ENCODE data around the gene IRF2BP2. TPM values are rescaled to one million over a fixed set of nuclear protein-coding genes. Genes with fewer than 3 reads are reported as not detected.

The IRF2BP2 gene
- total and polyA plus RNA-seq, 2 donors (not counting 1 experiment from before 2014, with no cell fraction given) = 17.8 to 71.8 TPM

GRCh38 chr1:234599617-234600417 lies 10.2 kb downstream of the IRF2BP2 start:
- Histone ChIP-seq H3K27ac (ENCODE audit: insufficient read depth, low read length) (peak overlapping the region; percentile 94), H3K79me2 (ENCODE audit: control insufficient read depth, insufficient read depth, low read length) (peaks cover 23% of the 10 kb centered on the region), H4K20me1 (ENCODE audit: control insufficient read depth, extremely low read depth, insufficient read depth, low read length) (no peaks in the 10 kb centered on the region), H3K36me3 (ENCODE audit: control insufficient read depth, insufficient read depth, low read length) (no peaks in the 10 kb centered on the region), H3K27me3 (ENCODE audit: control insufficient read depth, insufficient read depth, low read length) (no peaks in the 10 kb centered on the region), H3K4me1 (ENCODE audit: control insufficient read depth, extremely low read depth, insufficient read depth, low read length) (peaks cover 23% of the 10 kb centered on the region), H3K9ac (ENCODE audit: insufficient read depth, low read length) (peak overlapping the region; percentile 86), H3K4me3 (replicated peaks in 1 of 4; ENCODE audit: control extremely low read depth in 1 of 4, insufficient read depth in 1 of 4, low read depth in 3 of 4, low read length in 4 of 4) (peak overlapping the region; percentile 46 to 66 (median 60)), H3K4me2 (ENCODE audit: extremely low read depth, insufficient read depth, low read length) (peak overlapping the region; percentile 92), H2AFZ (ENCODE audit: low read length) (no peak overlapping the region), H3K9me3 (ENCODE audit: control insufficient read depth, insufficient read depth, low read depth, low read length) (no peaks in the 10 kb centered on the region)
- DNase-seq (ENCODE audit: low read depth in 2 of 2) = peak; percentile 87 to 89
- TF ChIP-seq CTCF (conservative IDR thresholded peaks at IDR 0.05 in 1 of 2, IDR thresholded peaks at IDR 0.05 in 1 of 2; ENCODE audit: low read depth in 1 of 2, low read length in 2 of 2) = peak in 1 of 2 donors; percentile 6
- no peak for TF ChIP-seq EZH2 (IDR thresholded peaks at IDR 0.05; ENCODE audit: low read length, missing control alignments)

- H3K36me3 ChIP-seq (ENCODE audit: control insufficient read depth, insufficient read depth, low read length) = no peaks in the 10 kb centered on the region
- no peaks in the 10 kb centered on the region for H4K20me1 ChIP-seq (ENCODE audit: control insufficient read depth, extremely low read depth, insufficient read depth, low read length)
- H2AFZ ChIP-seq (ENCODE audit: low read length) = no peak overlapping the region
- peaks cover 23% of the 10 kb centered on the region for H3K4me1 ChIP-seq (ENCODE audit: control insufficient read depth, extremely low read depth, insufficient read depth, low read length)
- H3K27ac ChIP-seq (ENCODE audit: insufficient read depth, low read length) = peak overlapping the region; percentile 91
- peak overlapping the region; percentile 46 to 66 (median 60) for H3K4me3 ChIP-seq (replicated peaks in 1 of 4; ENCODE audit: control extremely low read depth in 1 of 4, insufficient read depth in 1 of 4, low read depth in 3 of 4, low read length in 4 of 4)
- peak overlapping the region; percentile 86 for H3K9ac ChIP-seq (ENCODE audit: insufficient read depth, low read length)
- H3K79me2 ChIP-seq (ENCODE audit: control insufficient read depth, insufficient read depth, low read length) = peaks cover 16% of the 10 kb centered on the region
- H3K4me2 ChIP-seq (ENCODE audit: extremely low read depth, insufficient read depth, low read length) = peak overlapping the region; percentile 92
- TF ChIP-seq CTCF (conservative IDR thresholded peaks at IDR 0.05 in 1 of 2, IDR thresholded peaks at IDR 0.05 in 1 of 2; ENCODE audit: low read depth in 1 of 2, low read length in 2 of 2) = no peak
- no peak for TF ChIP-seq EZH2 (IDR thresholded peaks at IDR 0.05; ENCODE audit: low read length, missing control alignments)
- H3K9me3 ChIP-seq (ENCODE audit: control insufficient read depth, insufficient read depth, low read depth, low read length) = no peaks in the 10 kb centered on the region
- no peak for DNase-seq (ENCODE audit: low read depth in 2 of 2)
- H3K27me3 ChIP-seq (ENCODE audit: control insufficient read depth, insufficient read depth, low read length) = no peaks in the 10 kb centered on the region
Observed at GRCh38 chr1:234598974-234599616, 10.9 kb downstream of the IRF2BP2 start.

GRCh38 chr1:234597894-234598293 lies 12.1 kb downstream of the IRF2BP2 start:
- H3K4me3 ChIP-seq (replicated peaks in 1 of 4; ENCODE audit: control extremely low read depth in 1 of 4, insufficient read depth in 1 of 4, low read depth in 3 of 4, low read length in 4 of 4) = no peak overlapping the region
- peak; percentile 47 to 73 for DNase-seq (ENCODE audit: low read depth in 2 of 2)
- no peak overlapping the region for H3K4me2 ChIP-seq (ENCODE audit: extremely low read depth, insufficient read depth, low read length)
- H3K9ac ChIP-seq (ENCODE audit: insufficient read depth, low read length) = no peak overlapping the region
- TF ChIP-seq EZH2 (IDR thresholded peaks at IDR 0.05; ENCODE audit: low read length, missing control alignments) (no peak), CTCF (conservative IDR thresholded peaks at IDR 0.05 in 1 of 2, IDR thresholded peaks at IDR 0.05 in 1 of 2; ENCODE audit: low read depth in 1 of 2, low read length in 2 of 2) (peak; percentile 69 to 81)
- H3K36me3 ChIP-seq (ENCODE audit: control insufficient read depth, insufficient read depth, low read length) = no peaks in the 10 kb centered on the region
- no peak overlapping the region for H3K27ac ChIP-seq (ENCODE audit: insufficient read depth, low read length)
- no peaks in the 10 kb centered on the region for H3K9me3 ChIP-seq (ENCODE audit: control insufficient read depth, insufficient read depth, low read depth, low read length)
- H2AFZ ChIP-seq (ENCODE audit: low read length) = no peak overlapping the region
- H3K27me3 ChIP-seq (ENCODE audit: control insufficient read depth, insufficient read depth, low read length) = no peaks in the 10 kb centered on the region
- H4K20me1 ChIP-seq (ENCODE audit: control insufficient read depth, extremely low read depth, insufficient read depth, low read length) = no peaks in the 10 kb centered on the region
- peaks cover 18% of the 10 kb centered on the region for H3K4me1 ChIP-seq (ENCODE audit: control insufficient read depth, extremely low read depth, insufficient read depth, low read length)
- H3K79me2 ChIP-seq (ENCODE audit: control insufficient read depth, insufficient read depth, low read length) = peaks cover 8% of the 10 kb centered on the region
